ENCODE results near the gene CACNA1C. TPM values are rescaled to one million over a fixed set of nuclear protein-coding genes. Genes with fewer than 3 reads are reported as not detected.

CACNA1C gene
- total RNA-seq, 1 donor from 2014 or later, result 0.42 TPM

- intact Hi-C loops (cut with micrococcal nuclease), result no loop called here
These were observed 56.3 kb downstream of the CACNA1C start for GRCh38 chr12:2108975-2109671.

GRCh38 chr12:2110127-2110526 is 57.3 kb downstream of the CACNA1C start:
- intact Hi-C loops (cut with micrococcal nuclease), result no loop called here

- intact Hi-C loops (cut with micrococcal nuclease), result no loop called here
These were observed 58.2 kb downstream of the CACNA1C start for GRCh38 chr12:2110849-2111566.

DNA sequence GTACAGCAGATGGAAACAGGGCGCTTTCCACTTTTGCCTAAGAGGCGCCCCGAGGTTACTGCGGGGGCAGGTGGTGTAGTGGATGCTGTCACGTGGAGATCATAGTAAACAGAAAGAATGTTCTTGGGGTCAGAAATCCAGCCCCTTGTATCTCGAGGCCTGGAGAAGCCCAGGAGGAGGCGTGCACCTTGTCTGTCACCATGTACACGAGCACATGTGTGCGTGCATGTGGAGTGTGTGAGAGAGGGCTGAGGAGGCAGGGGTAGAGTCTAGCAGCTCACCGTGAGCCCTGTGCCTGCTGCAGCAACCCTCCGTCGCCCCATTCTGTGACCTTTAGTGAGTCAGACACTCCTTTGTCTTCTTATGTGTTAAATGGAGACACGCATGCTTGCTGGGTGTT is 59.0 kb downstream of the CACNA1C start:
- intact Hi-C loops (cut with micrococcal nuclease), result no loop called here

DNA sequence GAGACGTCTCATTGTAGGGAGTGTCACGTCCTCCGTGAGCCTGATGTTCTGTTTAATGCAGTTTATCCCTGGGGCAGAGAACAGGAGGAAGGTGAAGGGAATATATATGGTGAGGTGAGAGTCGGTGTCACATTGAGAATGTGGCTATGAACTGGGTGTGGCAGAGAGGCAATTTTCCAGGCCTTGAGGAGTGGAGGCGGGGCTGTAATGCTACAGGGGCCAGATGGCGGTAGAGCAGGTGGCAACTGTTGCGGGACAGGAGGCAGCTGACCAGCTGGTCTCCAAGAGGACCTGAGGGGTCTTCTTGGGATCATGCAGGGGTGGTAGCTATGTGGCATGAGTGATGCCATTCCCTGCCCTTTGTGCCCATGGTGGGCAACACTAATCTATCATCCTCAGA is 59.6 kb downstream of the CACNA1C start:
- intact Hi-C loops (cut with micrococcal nuclease), result no loop called here

DNA sequence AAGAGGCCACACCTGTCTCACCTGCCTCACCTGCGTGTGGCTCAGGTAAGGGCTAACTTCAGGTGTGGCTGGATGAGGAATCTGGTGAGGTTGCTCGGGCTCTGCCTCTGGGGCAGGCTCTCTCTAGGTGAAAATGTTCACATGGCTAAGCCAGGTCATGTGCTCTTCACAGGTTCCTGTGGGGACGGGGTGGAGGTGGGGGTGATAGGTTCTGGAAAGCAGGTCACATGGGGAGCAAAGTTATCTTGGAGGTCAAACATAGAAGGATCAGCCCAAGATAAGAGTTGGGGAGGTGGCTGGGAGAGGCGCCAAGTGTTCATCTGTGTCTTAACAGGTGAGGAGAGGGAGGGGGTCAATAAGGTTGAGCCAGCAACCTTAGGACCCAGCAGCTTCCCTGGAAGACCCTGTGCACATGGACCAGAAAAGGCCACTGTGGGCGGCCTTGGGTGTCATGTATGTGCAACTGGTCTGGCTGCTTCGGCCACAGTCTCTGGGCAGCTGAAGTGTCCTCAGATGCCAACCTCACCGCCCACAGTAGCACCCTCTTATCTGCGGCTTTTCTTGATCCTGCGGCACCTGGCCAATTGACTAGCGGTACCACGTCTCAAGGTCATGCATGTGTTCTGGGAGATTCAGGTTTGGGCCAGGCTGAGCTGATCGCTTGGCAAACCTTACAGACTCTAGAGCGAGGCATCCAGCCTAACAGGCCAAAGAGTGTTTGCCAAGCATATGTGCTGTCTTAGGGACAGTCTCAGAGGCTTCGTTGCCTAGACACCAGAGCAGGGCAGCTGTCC is 60.5 kb downstream of the CACNA1C start:
- intact Hi-C loops (cut with micrococcal nuclease), result no loop called here

DNA sequence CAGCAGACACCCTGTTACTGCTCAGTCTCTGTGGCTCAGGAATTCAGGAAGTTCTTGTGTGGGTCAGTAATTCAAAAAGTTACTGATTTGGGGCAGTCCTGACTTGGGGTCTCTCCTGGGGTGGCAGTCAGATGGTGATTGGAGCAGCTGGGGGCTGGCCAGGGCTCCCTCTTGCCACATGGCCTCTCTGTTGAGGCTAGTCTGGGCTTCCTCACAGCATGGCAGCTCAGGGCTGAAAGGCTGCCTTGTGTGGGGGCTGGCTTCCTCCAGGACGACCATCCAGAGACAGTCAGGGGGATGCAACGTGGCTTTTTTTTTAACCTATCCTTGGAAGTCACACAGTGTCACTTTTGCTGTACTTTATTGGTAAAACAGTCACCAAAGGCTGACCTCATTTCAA is 61.3 kb downstream of the CACNA1C start:
- intact Hi-C loops (cut with micrococcal nuclease), result no loop called here

GRCh38 chr12:2115101-2115845 is 62.5 kb downstream of the CACNA1C start:
- intact Hi-C loops (cut with micrococcal nuclease), result no loop called here

- intact Hi-C loops (cut with micrococcal nuclease), result no loop called here
These were observed 64.8 kb downstream of the CACNA1C start for GRCh38 chr12:2117541-2117940.

DNA sequence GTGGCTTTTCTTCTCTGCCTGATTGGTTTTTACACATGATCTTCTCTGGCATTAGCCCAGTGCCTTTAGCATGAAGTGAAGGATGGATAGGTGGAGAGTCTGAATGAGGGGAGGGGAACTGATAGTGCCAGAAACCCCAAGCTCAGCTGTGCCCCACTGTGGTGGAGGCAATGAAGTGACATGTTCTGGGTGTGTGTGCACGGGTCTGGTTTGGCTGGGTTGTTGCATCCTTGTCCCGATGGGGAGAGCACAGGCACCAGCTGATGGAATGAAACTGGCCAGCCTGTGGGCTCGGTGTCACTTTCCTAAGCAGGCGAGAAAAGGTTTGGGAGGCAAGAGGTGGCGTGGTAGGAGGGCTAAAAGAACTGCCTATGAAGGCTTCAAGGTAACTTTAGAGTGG is 65.3 kb downstream of the CACNA1C start:
- intact Hi-C loops (cut with micrococcal nuclease), result no loop called here

DNA sequence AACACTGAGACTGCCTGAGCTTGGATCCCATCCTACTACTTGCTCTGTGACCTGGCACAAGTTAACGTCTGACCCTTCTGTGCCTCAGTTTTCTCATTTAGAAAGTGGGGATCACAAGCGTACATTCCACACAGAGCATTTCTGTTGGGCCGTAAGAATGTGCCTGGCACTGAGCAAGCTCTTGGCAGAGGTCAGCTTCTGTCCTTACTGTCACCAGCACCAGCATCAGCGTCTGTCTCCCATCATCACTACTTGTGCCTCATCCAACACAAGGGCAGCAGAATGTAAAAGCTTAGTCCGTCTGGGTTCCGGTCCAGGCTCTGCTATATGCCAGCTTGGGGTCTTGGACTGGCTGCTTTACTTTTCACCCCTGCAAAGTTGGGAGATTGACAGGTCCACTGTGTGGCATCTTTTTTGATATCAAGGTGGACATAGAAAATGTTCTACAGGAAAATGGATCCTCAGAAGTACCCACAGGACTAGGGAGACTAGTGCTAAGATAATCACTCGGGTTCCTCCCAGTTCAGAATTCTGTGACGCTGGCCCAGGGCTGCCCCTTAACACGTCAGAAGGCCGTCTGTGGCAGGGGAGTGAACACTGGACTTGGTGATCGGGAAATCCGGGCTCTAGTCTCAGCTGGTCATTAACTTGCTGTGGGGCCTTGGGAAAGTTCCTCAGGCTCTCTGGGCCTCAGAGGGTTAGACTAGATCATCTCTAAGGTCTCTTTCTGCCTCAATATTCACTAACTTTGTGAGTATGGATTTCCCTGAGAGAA is 65.9 kb downstream of the CACNA1C start:
- intact Hi-C loops (cut with micrococcal nuclease), result no loop called here

GRCh38 chr12:2119266-2119665 is 66.5 kb downstream of the CACNA1C start:
- intact Hi-C loops (cut with micrococcal nuclease), result no loop called here

- intact Hi-C loops (cut with micrococcal nuclease), result no loop called here
These were observed 68.4 kb downstream of the CACNA1C start for GRCh38 chr12:2120982-2121758.

DNA sequence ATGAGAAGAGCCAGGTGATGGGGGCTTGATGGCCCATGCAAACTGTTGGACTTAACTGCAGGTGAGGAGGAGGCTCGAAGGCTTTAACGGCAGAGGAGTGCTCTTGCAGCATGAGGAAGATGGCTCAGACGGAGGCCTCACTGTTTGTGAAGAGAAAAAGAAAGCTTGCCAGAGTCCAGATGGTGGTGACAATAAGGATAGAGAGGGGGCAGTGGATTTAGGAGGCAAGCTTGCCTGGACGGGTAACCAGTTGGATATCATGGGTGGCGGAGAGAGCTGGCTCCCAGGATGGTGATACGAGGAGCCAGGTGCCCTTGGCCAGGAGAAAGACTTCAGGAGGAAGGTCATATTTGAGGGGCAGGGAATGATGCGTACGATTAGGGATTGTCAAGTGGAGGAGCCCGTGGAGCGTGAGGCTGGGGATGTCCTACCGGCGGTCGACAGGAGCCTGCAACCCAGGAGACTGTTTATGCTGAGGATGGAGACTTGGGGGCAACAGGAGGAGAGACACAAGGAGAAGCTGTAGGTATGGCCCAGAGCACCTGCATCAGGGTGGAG is 71.8 kb downstream of the CACNA1C start:
- intact Hi-C loops (cut with micrococcal nuclease), result no loop called here

- intact Hi-C loops (cut with micrococcal nuclease), result no loop called here
These were observed 73.1 kb downstream of the CACNA1C start for GRCh38 chr12:2125651-2126522.

GRCh38 chr12:2126676-2127406 is 74.1 kb downstream of the CACNA1C start:
- intact Hi-C loops (cut with micrococcal nuclease), result no loop called here

GRCh38 chr12:2129076-2129475 is 76.3 kb downstream of the CACNA1C start:
- intact Hi-C loops (cut with micrococcal nuclease), result no loop called here
